K562 (cell line): Measurements from ENCODE around the gene THBS1. TPM values are rescaled to one million over a fixed set of nuclear protein-coding genes. Genes with fewer than 3 reads are reported as not detected.

Experiments
- ATAC-seq: fragments of 200-7000 bp; cut with Tn5 transposase; 3 replicates; pipeline ENCODE4 v1.9.1; 2020; ENCODE audit warnings: moderate library complexity
- BruUV-seq: library from RNA; stranded (reverse); fragments of 400-500 nt; replicated peaks from 2 replicates; lab custom pipeline; 2021; lab: Mats Ljungman, UMichigan
- CTCF ChIA-PET: fragments of 300-600 bp; formaldehyde crosslinking; extraction: SDS; loops from one replicate; lab custom pipeline; 2021; ENCODE audit warnings: low intra/inter-chr PET ratio; lab: Yijun Ruan, JAX
- POLR2A ChIA-PET: fragments of 300-600, 350-650 bp; sonication (Branson Sonifier 250); formaldehyde crosslinking; extraction: SDS; loops from one replicate; lab custom pipeline; 2021; ENCODE audit warnings: antibody characterized with exemption, inconsistent platforms; lab: Yijun Ruan, JAX
- DNase-seq, 4 experiments: peaks; one replicate each; pipeline versions ENCODE4 v3.0.0 to v3.0.0-alpha.2; 2011 to 2018; ENCODE audit warnings: low spot score in 3 of 4, mixed read lengths in 3 of 4; ENCODE audit errors: extremely low read depth in 1 of 4
- FAIRE-seq: peaks from 2 replicates; lab custom pipeline; 2011; peaks lifted over from hg19 to GRCh38; lab: Jason Lieb, UNC
- H2AFZ ChIP-seq: 2 replicates; pipeline ENCODE4 v1.6.0; 2011; ENCODE audit warnings: low read depth, low read length, control low read depth, inconsistent platforms
- H3K27ac ChIP-seq: fragments of 200-600 bp; 3 replicates; pipeline ENCODE4 v1.8.0; 2011; ENCODE audit warnings: low read depth, mild to moderate bottlenecking, control low read depth, inconsistent platforms, low read length, moderate library complexity, mixed read lengths; ENCODE audit errors: extremely low read depth
- H3K27me3 ChIP-seq, 2 experiments: fragments of 300-600 bp in 1 of 2; 2 replicates in 1 of 2; 3 replicates in 1 of 2; pipeline versions ENCODE4 v1.6.0 to v1.8.0; 2011; ENCODE audit warnings: inconsistent platforms in 2 of 2, low read length in 2 of 2, mild to moderate bottlenecking in 1 of 2, mixed read lengths in 1 of 2, moderate library complexity in 1 of 2; ENCODE audit not compliant: control insufficient read depth in 2 of 2, insufficient read depth in 2 of 2
- H3K36me3 ChIP-seq: fragments of 300-600 bp; 3 replicates; pipeline ENCODE4 v1.8.0; 2011; ENCODE audit warnings: mild to moderate bottlenecking, low read length, inconsistent platforms; ENCODE audit not compliant: control insufficient read depth, insufficient read depth
- H3K4me1 ChIP-seq, 2 experiments: fragments of 200-600 bp in 1 of 2; replicated peaks in 1 of 2; 2 replicates in 1 of 2; 3 replicates in 1 of 2; pipeline versions ENCODE4 v1.5.1 to v1.8.0; 2011; ENCODE audit warnings: inconsistent platforms in 2 of 2, low read length in 2 of 2, mild to moderate bottlenecking in 1 of 2, mixed read lengths in 1 of 2, moderate library complexity in 1 of 2; ENCODE audit not compliant: control insufficient read depth in 2 of 2, insufficient read depth in 2 of 2
- H3K4me2 ChIP-seq: 2 replicates; pipeline ENCODE4 v1.6.1; 2011; ENCODE audit warnings: low read length, control low read depth, inconsistent platforms, mixed read lengths; ENCODE audit not compliant: insufficient read depth
- H3K4me3 ChIP-seq: fragments of 200-600 bp; sonication (generic), shearing (Covaris generic); 2 replicates; pipeline ENCODE4 v1.5.1; 2016; ENCODE audit warnings: control low read depth, inconsistent platforms
- H3K79me2 ChIP-seq: fragments of 200-600 bp; 3 replicates; pipeline ENCODE4 v1.8.0; 2011; ENCODE audit warnings: low read length, inconsistent platforms; ENCODE audit not compliant: control insufficient read depth, insufficient read depth
- H3K9ac ChIP-seq, 2 experiments: 2 replicates each; pipeline versions ENCODE4 v1.6.0 to v1.6.1; 2011; ENCODE audit warnings: low read depth in 2 of 2, low read length in 2 of 2, control low read depth in 1 of 2, inconsistent platforms in 1 of 2, mild to moderate bottlenecking in 1 of 2, mixed read lengths in 1 of 2; ENCODE audit not compliant: insufficient read depth in 1 of 2
- H3K9me1 ChIP-seq: one replicate; pipeline ENCODE4 v1.6.0; 2011; ENCODE audit warnings: inconsistent platforms, mild to moderate bottlenecking, low read length, moderate library complexity; ENCODE audit not compliant: control insufficient read depth, insufficient read depth
- H3K9me3 ChIP-seq: replicated peaks from 2 replicates; pipeline ENCODE4 v1.5.1; 2011; ENCODE audit warnings: low read depth, low read length, inconsistent platforms; ENCODE audit not compliant: control insufficient read depth, insufficient read depth
- H4K20me1 ChIP-seq: replicated peaks from 2 replicates; pipeline ENCODE4 v1.6.1; 2011; ENCODE audit warnings: low read length, inconsistent platforms, mixed read lengths; ENCODE audit not compliant: control insufficient read depth, insufficient read depth
- MYNN ChIP-seq, 2 experiments: sonication (generic); formaldehyde crosslinking in 1 of 2; IDR thresholded peaks; 2 replicates each; pipeline versions ENCODE4 v1.5.0 to v1.6.1; 2016 to 2020; ENCODE audit warnings: antibody characterized with exemption in 1 of 2, missing genetic modification reagents in 1 of 2
- NFIC ChIP-seq: fragments of 450-650 bp; IDR thresholded peaks from 2 replicates; pipeline ENCODE4 v1.6.1; 2017; ENCODE audit warnings: mild to moderate bottlenecking, inconsistent platforms
- STAT6 ChIP-seq: sonication (generic); formaldehyde crosslinking; IDR thresholded peaks from 2 replicates; pipeline ENCODE4 v1.8.1; 2023; ENCODE audit warnings: mild to moderate bottlenecking, missing genetic modification reagents
- TGIF2 ChIP-seq: sonication (generic); formaldehyde crosslinking; IDR thresholded peaks from 2 replicates; pipeline ENCODE4 v1.8.1; 2022; ENCODE audit warnings: mild to moderate bottlenecking, missing genetic modification reagents, moderate library complexity
- WGBS: fragments of 100-300 bp; shearing (Covaris generic); methylation state at CpG from one replicate; pipeline ENCODE4 v1.1.6; 2016; ENCODE audit warnings: low coverage, mixed read lengths; ENCODE audit not compliant: insufficient coverage; ENCODE audit errors: missing lambda C conversion rate; 5-methylcytosine and 5-hydroxymethylcytosine counted together
- in situ Hi-C: fragments of 300-500 bp; cut with MboI; formaldehyde crosslinking; loops from 4 replicates; pipeline ENCODE4 v1.15.0; 2018; ENCODE audit warnings: inconsistent platforms, mixed read lengths
- intact Hi-C: fragments of 100-400 bp; cut with micrococcal nuclease; formaldehyde crosslinking; loops from 2 replicates; pipeline ENCODE4 v1.14.2; 2022
- polyA plus RNA-seq, 8 experiments: library from polyadenylated mRNA; depleted of rRNA in 4 of 8; stranded (reverse) in 5 of 8; unstranded in 3 of 8; fragments of >200 nt; fragmentation: Nextera tagmentation in 2 of 8; fragmentation: Illumina TruSeq in 1 of 8; extraction: Ambion mirVana in 2 of 8; extraction: Trizol in 1 of 8; gene quantifications; 2 replicates each; pipeline versions ENCODE4 v1.2.1 to v1.2.3, GENCODE V29; 2011 to 2014; ENCODE audit warnings: inconsistent platforms in 1 of 8, missing spikeins in 1 of 8
- total RNA-seq, 7 experiments: library from RNA; depleted of rRNA in 6 of 7; stranded (reverse); fragments of >200 nt in 6 of 7; fragmentation: Illumina TruSeq in 2 of 7; extraction: Trizol in 2 of 7; gene quantifications; 2 replicates each; pipeline versions ENCODE4 v1.2.1 to v1.2.3, GENCODE V29; 2011 to 2021; ENCODE audit warnings: low replicate concordance in 1 of 7
- TF ChIP-seq, protein P1 (sequence below), 2 experiments: fragments of 200-800 bp in 1 of 2; sonication (Bioruptor generic) in 1 of 2; sonication (generic) in 1 of 2; formaldehyde crosslinking in 1 of 2; IDR thresholded peaks in 1 of 2; conservative IDR thresholded peaks in 1 of 2; 2 replicates each; pipeline versions ENCODE4 v1.5.0 to v1.6.1; 2016 to 2020; ENCODE audit warnings: missing compliant biosample characterization in 1 of 2, missing genetic modification characterization in 1 of 2, missing genetic modification reagents in 1 of 2

Gene THBS1
- total and polyA plus RNA-seq, 9 of the 15 experiments (the other 6 are each of a cell fraction or from before 2014, with no cell fraction given) = 0.04 to 1.3 (median 0.40) TPM

GRCh38 chr15:39582286-39582976 lies 1.6 kb downstream of the THBS1 start:
- H3K27ac ChIP-seq = no peak overlapping the region
- ChIA-PET CTCF (no interaction called here), POLR2A (no interaction called here)
- ATAC-seq (no peak), FAIRE-seq (no peak), DNase-seq (no peak)
- peaks cover 7% of the 10 kb centered on the region for H3K9me3 ChIP-seq
- no peak overlapping the region for H3K4me3 ChIP-seq
- peaks cover 0 to 12% of the 10 kb centered on the region in 2 experiments; a peak in 1 of 5 replicates for H3K4me1 ChIP-seq
- no peaks in the 10 kb centered on the region for H3K9me1 ChIP-seq
- H2AFZ ChIP-seq = no peak overlapping the region
- TF ChIP-seq NFIC = 0 out of 2 replicates have a peak, but pooled peaks have one; percentile 25
- no peak for TF ChIP-seq TGIF2 (CRISPR knock-in tag)
- no peak for TF ChIP-seq STAT6 (CRISPR knock-in tag)
- TF ChIP-seq, protein P1, sequence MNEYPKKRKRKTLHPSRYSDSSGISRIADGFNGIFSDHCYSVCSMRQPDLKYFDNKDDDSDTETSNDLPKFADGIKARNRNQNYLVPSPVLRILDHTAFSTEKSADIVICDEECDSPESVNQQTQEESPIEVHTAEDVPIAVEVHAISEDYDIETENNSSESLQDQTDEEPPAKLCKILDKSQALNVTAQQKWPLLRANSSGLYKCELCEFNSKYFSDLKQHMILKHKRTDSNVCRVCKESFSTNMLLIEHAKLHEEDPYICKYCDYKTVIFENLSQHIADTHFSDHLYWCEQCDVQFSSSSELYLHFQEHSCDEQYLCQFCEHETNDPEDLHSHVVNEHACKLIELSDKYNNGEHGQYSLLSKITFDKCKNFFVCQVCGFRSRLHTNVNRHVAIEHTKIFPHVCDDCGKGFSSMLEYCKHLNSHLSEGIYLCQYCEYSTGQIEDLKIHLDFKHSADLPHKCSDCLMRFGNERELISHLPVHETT (CRISPR knock-in tag; conservative IDR thresholded peaks at IDR 0.05 in 1 of 2, IDR thresholded peaks at IDR 0.05 in 1 of 2) = no peak
- TF ChIP-seq MYNN (IDR thresholded peaks at IDR 0.05) = no peak
- no peak for TF ChIP-seq MYNN (CRISPR knock-in tag; IDR thresholded peaks at IDR 0.05)
- in situ Hi-C loops (loop anchor here (25.0 kb wide), 1 partner anchor 770 kb away; no protein-coding TSS in a partner anchor), intact Hi-C loops (loop anchor here (2.0 to 10.0 kb wide), 4 partner anchors 174 to 878 kb away; no protein-coding TSS in a partner anchor)
- no TSS peak for BruUV-seq
- 2% methylated on average over 17 of the region's 20 CpGs for WGBS
- no peak overlapping the region for H3K9ac ChIP-seq
- H4K20me1 ChIP-seq = 0 out of 2 replicates have a peak, but pooled peaks cover 3% of the 10 kb centered on the region
- H3K27me3 ChIP-seq = peaks cover 33 to 55% of the 10 kb centered on the region in 2 experiments; a peak in 4 of 5 replicates
- H3K79me2 ChIP-seq = no peaks in the 10 kb centered on the region
- no peak overlapping the region for H3K4me2 ChIP-seq
- no peaks in the 10 kb centered on the region for H3K36me3 ChIP-seq
